Psoas muscle (tissue), 8 donors: ENCODE measurements around the gene MGST2. TPM values are rescaled to one million over a fixed set of nuclear protein-coding genes. Genes with fewer than 3 reads are reported as not detected.

Source experiments
- ATAC-seq, 4 donors: fragments of 200-7000 bp; cut with Tn5 transposase; one replicate each; pipeline ENCODE4 v1.9.1; 2020; ENCODE audit warnings: moderate library complexity in 3 of 4, mild to moderate bottlenecking in 2 of 4
- DNase-seq, 2 donors: peaks; one replicate each; pipeline ENCODE4 v3.0.0-alpha.2; 2020
- H3K27ac ChIP-seq: fragments of 200-600 bp; one replicate; pipeline ENCODE4 v1.8.0; 2022
- H3K27me3 ChIP-seq, 3 donors: fragments of 200-600 bp in 1 of 3; one replicate each; pipeline versions ENCODE4 v1.6.1 to v1.8.0; 2013 to 2022; ENCODE audit warnings: low read length in 2 of 3, mild to moderate bottlenecking in 2 of 3, moderate library complexity in 1 of 3; ENCODE audit not compliant: insufficient read depth in 3 of 3
- H3K36me3 ChIP-seq, 2 donors: fragments of 200-600 bp in 1 of 2; one replicate each; pipeline versions ENCODE4 v1.6.1 to v1.8.0; 2013 to 2022; ENCODE audit warnings: low read depth in 1 of 2, mild to moderate bottlenecking in 1 of 2, moderate library complexity in 1 of 2; ENCODE audit not compliant: insufficient read depth in 1 of 2
- H3K4me1 ChIP-seq: fragments of 200-600 bp; one replicate; pipeline ENCODE4 v1.8.0; 2022
- H3K4me3 ChIP-seq: fragments of 200-600 bp; one replicate; pipeline ENCODE4 v1.8.0; 2022; ENCODE audit warnings: mild to moderate bottlenecking
- H3K9me3 ChIP-seq: fragments of 200-600 bp; one replicate; pipeline ENCODE4 v1.8.0; 2022
- WGBS, 3 donors: extraction: QIAGEN DNeasy Blood & Tissue Kit; methylation state at CpG; one replicate each; pipeline versions ENCODE4 v1.1.6 to v1.1.7; 2013; 5-methylcytosine and 5-hydroxymethylcytosine counted together
- intact Hi-C, 2 donors: fragments of 100-400 bp; cut with DNase I; formaldehyde crosslinking; loops; one replicate each; pipeline versions ENCODE4 v1.11.0 to v1.14.2; 2022
- polyA plus RNA-seq, 3 donors: library from polyadenylated mRNA; stranded (reverse); fragments of 200-250 nt; gene quantifications; one replicate each; pipeline ENCODE4 v1.2.3, GENCODE V29; 2013
- total RNA-seq, 4 donors: library from RNA; stranded (reverse); fragmentation: NEBNext Ultra II Directional in 2 of 4; extraction: Animal tissue kit (Norgen Biotek cat#: 25700) in 2 of 4; gene quantifications; one replicate each; pipeline versions ENCODE4 v1.2.1 to v1.2.4, GENCODE V29; 2021 to 2023
- TF ChIP-seq, protein P1 (sequence below): fragments of 200-600 bp; IDR thresholded peaks from one replicate; pipeline ENCODE4 v1.8.0; 2022; ENCODE audit warnings: antibody characterized with exemption
- donor health status: healthy with polysubstance abuse.
- donor health status: DM: no; HTN: no; CAD: no; lungs with moderate emphysema.
- donor health status: Bipolar disorder and iron deficiency.
- donor health status: healthy.
- donor health status: DM: yes; HTN: yes; CAD: no.
- donor health status: DM: no; HTN: no; CAD: no.
- donor health status: DM: no; HTN: no; CAD: no.
- donor health status: DM: yes; HTN: yes; CAD: no.

The MGST2 gene
- total and polyA plus RNA-seq, 7 donors, result 18.2 to 56.2 (median 46.8) TPM

GRCh38 chr4:139665079-139665689 is 435 bp upstream of the MGST2 start:
- TF ChIP-seq, protein P1, sequence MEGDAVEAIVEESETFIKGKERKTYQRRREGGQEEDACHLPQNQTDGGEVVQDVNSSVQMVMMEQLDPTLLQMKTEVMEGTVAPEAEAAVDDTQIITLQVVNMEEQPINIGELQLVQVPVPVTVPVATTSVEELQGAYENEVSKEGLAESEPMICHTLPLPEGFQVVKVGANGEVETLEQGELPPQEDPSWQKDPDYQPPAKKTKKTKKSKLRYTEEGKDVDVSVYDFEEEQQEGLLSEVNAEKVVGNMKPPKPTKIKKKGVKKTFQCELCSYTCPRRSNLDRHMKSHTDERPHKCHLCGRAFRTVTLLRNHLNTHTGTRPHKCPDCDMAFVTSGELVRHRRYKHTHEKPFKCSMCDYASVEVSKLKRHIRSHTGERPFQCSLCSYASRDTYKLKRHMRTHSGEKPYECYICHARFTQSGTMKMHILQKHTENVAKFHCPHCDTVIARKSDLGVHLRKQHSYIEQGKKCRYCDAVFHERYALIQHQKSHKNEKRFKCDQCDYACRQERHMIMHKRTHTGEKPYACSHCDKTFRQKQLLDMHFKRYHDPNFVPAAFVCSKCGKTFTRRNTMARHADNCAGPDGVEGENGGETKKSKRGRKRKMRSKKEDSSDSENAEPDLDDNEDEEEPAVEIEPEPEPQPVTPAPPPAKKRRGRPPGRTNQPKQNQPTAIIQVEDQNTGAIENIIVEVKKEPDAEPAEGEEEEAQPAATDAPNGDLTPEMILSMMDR, result no peak
- H3K36me3 ChIP-seq, result no peaks in the 10 kb centered on the region
- H3K27me3 ChIP-seq, result no peaks in the 10 kb centered on the region
- H3K9me3 ChIP-seq, result no peaks in the 10 kb centered on the region
- H3K4me1 ChIP-seq, result peaks cover 28% of the 10 kb centered on the region
- H3K27ac ChIP-seq, result peak overlapping the region; percentile 88
- ATAC-seq (peak in 1 of 4 donors; percentile 0), DNase-seq (no peak)
- intact Hi-C loops, result loop anchor here in 1 of 2 donors (5.0 kb wide), 1 partner anchor 577 kb away; no protein-coding TSS in a partner anchor
- 43 to 59% (median 46%) methylated on average over 10 of the region's 10 CpGs for WGBS, 3 donors
- H3K4me3 ChIP-seq, result peak overlapping the region; percentile 64

- TF ChIP-seq, protein P1, result no peak
- WGBS, 3 donors, result 7 to 18% (median 9%) methylated on average over 11 of the region's 11 CpGs
- DNase-seq (peak in 1 of 2 donors; percentile 67), ATAC-seq (peak; percentile 78 to 87 (median 84))
- Histone ChIP-seq H3K36me3 (peaks cover 0 to 2% of the 10 kb centered on the region in 2 donors), H3K4me3 (peak overlapping the region; percentile 64), H3K9me3 (no peaks in the 10 kb centered on the region), H3K4me1 (peaks cover 26% of the 10 kb centered on the region), H3K27me3 (no peaks in the 10 kb centered on the region), H3K27ac (peak overlapping the region; percentile 88)
- intact Hi-C loops, result loop anchor here in 1 of 2 donors (5.0 kb wide), 1 partner anchor 575 kb away; no protein-coding TSS in a partner anchor
Observed at GRCh38 chr4:139666735-139667281, 1.2 kb downstream of the MGST2 start.

DNA sequence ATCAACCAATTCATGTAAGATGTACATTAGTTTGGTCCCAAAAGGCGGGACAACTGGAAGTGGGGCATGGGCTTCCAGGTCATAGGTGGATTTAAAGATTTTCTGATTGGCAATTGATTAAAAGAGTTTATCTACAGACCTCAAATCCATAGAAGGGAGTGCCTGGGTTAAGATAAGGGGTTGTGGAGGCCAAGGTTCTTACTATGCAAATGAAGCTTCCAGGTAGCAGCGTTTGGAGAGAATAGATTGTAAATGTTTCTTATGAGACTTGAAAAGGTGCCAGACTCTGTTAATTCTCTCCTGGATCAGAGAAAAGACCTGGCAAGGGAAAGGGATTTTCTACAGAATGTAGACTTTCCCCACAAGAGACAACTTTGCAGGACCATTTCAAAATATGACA is 2.4 kb downstream of the MGST2 start:
- Histone ChIP-seq H3K27me3 (no peaks in the 10 kb centered on the region), H3K4me3 (peak overlapping the region; percentile 64), H3K36me3 (peaks cover 0 to 7% of the 10 kb centered on the region in 2 donors), H3K9me3 (no peaks in the 10 kb centered on the region), H3K4me1 (peaks cover 34% of the 10 kb centered on the region), H3K27ac (peak overlapping the region; percentile 88)
- TF ChIP-seq, protein P1, result no peak
- DNase-seq, result no peak
- intact Hi-C loops, result loop anchor here in 1 of 2 donors (5.0 kb wide), 1 partner anchor 574 kb away; no protein-coding TSS in a partner anchor
- WGBS, 3 donors, result 66 to 76% (median 72%) methylated on average over 2 of the region's 2 CpGs
- no peak for ATAC-seq

DNA sequence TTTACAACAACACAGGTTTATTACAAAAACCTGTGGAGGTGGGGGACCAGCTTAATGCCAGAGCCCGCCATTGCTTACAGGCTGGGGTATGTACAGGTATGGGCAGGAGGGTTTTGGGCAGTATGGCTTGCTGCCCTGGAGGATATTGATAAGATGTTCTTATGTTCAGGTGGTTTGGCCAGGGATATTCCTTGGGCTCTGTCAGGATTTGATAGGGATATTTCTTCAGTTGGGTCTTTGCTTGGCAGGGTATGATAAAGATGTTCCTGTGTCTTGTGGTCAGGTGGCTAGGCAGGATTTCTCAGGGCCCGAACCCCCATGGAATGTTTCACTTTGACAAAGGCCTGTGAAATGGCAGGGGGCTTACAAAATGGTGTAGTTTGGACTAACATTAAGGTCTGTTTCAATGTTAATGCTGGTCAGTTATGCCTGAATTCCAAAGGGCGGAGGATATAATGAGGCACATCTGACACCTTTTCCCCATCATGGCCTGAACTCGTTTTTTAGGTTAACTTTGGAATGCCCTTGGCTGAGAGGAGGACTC is 3.1 kb downstream of the MGST2 start:
- Histone ChIP-seq H3K9me3 (no peaks in the 10 kb centered on the region), H3K36me3 (peaks cover 0 to 11% of the 10 kb centered on the region in 2 donors), H3K27ac (no peak overlapping the region), H3K4me1 (peaks cover 35% of the 10 kb centered on the region), H3K4me3 (no peak overlapping the region), H3K27me3 (no peaks in the 10 kb centered on the region)
- WGBS, 3 donors, result 67 to 80% (median 76%) methylated on average over 4 of the region's 4 CpGs
- no peak for DNase-seq
- ATAC-seq, result no peak
- intact Hi-C loops, result loop anchor here in 1 of 2 donors (5.0 kb wide), 1 partner anchor 574 kb away; no protein-coding TSS in a partner anchor
- TF ChIP-seq, protein P1, result no peak
